Caco-2 (cell line): ENCODE results near the gene B3GNT9. TPM values are rescaled to one million over a fixed set of nuclear protein-coding genes. Genes with fewer than 3 reads are reported as not detected.

Experiments
- BruUV-seq: library from RNA; stranded (reverse); fragments of 400-500 nt; replicated peaks from 2 replicates; lab custom pipeline; 2021; lab: Mats Ljungman, UMichigan
- CTCF ChIA-PET: fragments of 300-600 bp; sonication (Branson Sonifier 250); formaldehyde crosslinking; loops from one replicate; lab custom pipeline; 2022; ENCODE audit warnings: antibody characterized with exemption; lab: Charles Lee
- POLR2A ChIA-PET: fragments of 300-600 bp; sonication (Branson Sonifier 250); formaldehyde crosslinking; loops from one replicate; lab custom pipeline; 2022; ENCODE audit warnings: antibody characterized with exemption; lab: Charles Lee
- DNase-seq, 2 experiments: peaks; one replicate each; pipeline versions ENCODE4 v3.0.0 to v3.0.0-alpha.2; 2020 to 2022
- H3K27me3 ChIP-seq: replicated peaks from 2 replicates; pipeline ENCODE4 v1.6.0; 2011; ENCODE audit warnings: low read length; ENCODE audit not compliant: control insufficient read depth, insufficient read depth
- H3K36me3 ChIP-seq: 2 replicates; pipeline ENCODE4 v1.5.1; 2011; ENCODE audit warnings: low read length; ENCODE audit not compliant: control insufficient read depth, insufficient read depth
- H3K4me1 ChIP-seq: fragments of 250-450 bp; sonication (Bioruptor Pico); 2 replicates; pipeline ENCODE4 v1.5.1; 2020; ENCODE audit warnings: mild to moderate bottlenecking
- H3K4me3 ChIP-seq: 2 replicates; pipeline ENCODE4 v1.5.1; 2011; ENCODE audit warnings: low read depth, mild to moderate bottlenecking, control low read depth, low read length
- H3K9me3 ChIP-seq: fragments of 250-450 bp; sonication (Bioruptor Pico); 2 replicates; pipeline ENCODE4 v1.5.1; 2020; ENCODE audit warnings: mild to moderate bottlenecking, moderate library complexity
- H3K27ac Mint-ChIP-seq: one replicate; pipeline ENCODE4 v1.8.0; 2022; ENCODE audit warnings: mixed read lengths; ENCODE audit not compliant: unreplicated experiment
- H3K27me3 Mint-ChIP-seq: one replicate; pipeline ENCODE4 v1.8.0; 2022; ENCODE audit warnings: mixed read lengths; ENCODE audit not compliant: insufficient read depth, unreplicated experiment
- H3K36me3 Mint-ChIP-seq: one replicate; pipeline ENCODE4 v1.8.0; 2022; ENCODE audit warnings: mild to moderate bottlenecking, mixed read lengths; ENCODE audit not compliant: insufficient read depth, unreplicated experiment
- H3K4me1 Mint-ChIP-seq: one replicate; pipeline ENCODE4 v1.8.0; 2022; ENCODE audit warnings: low read depth, mixed read lengths; ENCODE audit not compliant: unreplicated experiment
- H3K4me3 Mint-ChIP-seq: one replicate; pipeline ENCODE4 v1.8.0; 2022; ENCODE audit warnings: mild to moderate bottlenecking, moderate library complexity, mixed read lengths; ENCODE audit not compliant: unreplicated experiment
- H3K9me3 Mint-ChIP-seq: one replicate; pipeline ENCODE4 v1.8.0; 2022; ENCODE audit warnings: mixed read lengths; ENCODE audit not compliant: unreplicated experiment
- CTCF ChIP-seq, 2 experiments: fragments of 200-600 bp in 1 of 2; IDR thresholded peaks; 1 replicate in 1 of 2; 2 replicates in 1 of 2; pipeline versions ENCODE4 v1.5.1 to v1.8.0; 2011 to 2022; ENCODE audit warnings: antibody characterized with exemption in 1 of 2, control low read depth in 1 of 2, inconsistent platforms in 1 of 2, low read depth in 1 of 2, low read length in 1 of 2, mild to moderate bottlenecking in 1 of 2, moderate library complexity in 1 of 2; ENCODE audit not compliant: insufficient read depth in 1 of 2, severe bottlenecking in 1 of 2, unreplicated experiment in 1 of 2
- intact Hi-C: fragments of 100-400 bp; cut with micrococcal nuclease; formaldehyde crosslinking; loops from one replicate; pipeline ENCODE4 v1.10.0; 2022; ENCODE audit not compliant: unreplicated experiment
- total RNA-seq: library from RNA; stranded (reverse); gene quantifications from 2 replicates; pipeline ENCODE4 v1.2.3, GENCODE V29; 2022

B3GNT9 gene
- total RNA-seq, 1 experiment from 2014 or later = 11.6 TPM

- Mint-ChIP-seq H3K27me3 (peaks cover 3% of the 10 kb centered on the region), H3K4me1 (peaks cover 7% of the 10 kb centered on the region), H3K36me3 (peaks cover 8% of the 10 kb centered on the region), H3K27ac (peak overlapping the region; percentile 10), H3K4me3 (no peak overlapping the region), H3K9me3 (no peaks in the 10 kb centered on the region)
- H3K9me3 ChIP-seq = no peaks in the 10 kb centered on the region
- H3K4me3 ChIP-seq = peak overlapping the region; percentile 90
- H3K4me1 ChIP-seq = peaks cover 40% of the 10 kb centered on the region
- no peaks in the 10 kb centered on the region for H3K27me3 ChIP-seq
- intact Hi-C loops = loop anchor here (1.0 to 2.0 kb wide), 6 partner anchors 14 to 238 kb away; partner anchors contain the start of gene ELMO3
- TF ChIP-seq CTCF (IDR thresholded peaks at IDR 0.05; ENCODE audit: insufficient read depth in 1 of 2, low read depth in 1 of 2, low read length in 1 of 2, severe bottlenecking in 1 of 2, unreplicated experiment in 1 of 2) = peak; percentile 91 to 96
- no peaks in the 10 kb centered on the region for H3K36me3 ChIP-seq
- ChIA-PET POLR2A (interaction anchor here (0.6 to 3.1 kb wide), 3 partner anchors 13 to 151 kb away, joined by 3 to 10 read pairs (median 5); partner anchors contain the start of gene NOL3), CTCF (interaction anchor here (0.5 to 3.2 kb wide), 20 partner anchors 9 to 231 kb away, joined by 3 to 39 read pairs (median 5); partner anchors contain the start of genes B3GNT9, ELMO3, FBXL8 and FHOD1)
- BruUV-seq = no TSS peak
- DNase-seq = peak; percentile 95 to 97
These were observed 34.3 kb upstream of the B3GNT9 start for GRCh38 chr16:67184995-67185650.

GRCh38 chr16:67184453-67184994 is 33.7 kb upstream of the B3GNT9 start:
- TF ChIP-seq CTCF (IDR thresholded peaks at IDR 0.05; ENCODE audit: insufficient read depth in 1 of 2, low read depth in 1 of 2, low read length in 1 of 2, severe bottlenecking in 1 of 2, unreplicated experiment in 1 of 2) = no peak
- Histone ChIP-seq H3K9me3 (no peaks in the 10 kb centered on the region), H3K36me3 (no peaks in the 10 kb centered on the region), H3K4me3 (peak overlapping the region; percentile 90), H3K27me3 (no peaks in the 10 kb centered on the region), H3K4me1 (peaks cover 40% of the 10 kb centered on the region)
- BruUV-seq = no TSS peak
- DNase-seq = peak in 1 of 2 experiments; percentile 62
- ChIA-PET POLR2A (interaction anchor here (0.6 to 3.1 kb wide), 3 partner anchors 14 to 150 kb away, joined by 3 to 10 read pairs (median 5); partner anchors contain the start of gene NOL3), CTCF (interaction anchor here (0.5 to 3.2 kb wide), 15 partner anchors 9 to 230 kb away, joined by 3 to 39 read pairs (median 6); partner anchors contain the start of genes B3GNT9, ELMO3, FBXL8 and FHOD1)
- H3K4me1 Mint-ChIP-seq = peaks cover 7% of the 10 kb centered on the region
- H3K27ac Mint-ChIP-seq = no peak overlapping the region
- H3K27me3 Mint-ChIP-seq = peaks cover 3% of the 10 kb centered on the region
- intact Hi-C loops = loop anchor here (2.0 kb wide), 2 partner anchors 72 to 238 kb away; no protein-coding TSS in a partner anchor
- H3K9me3 Mint-ChIP-seq = no peaks in the 10 kb centered on the region
- H3K36me3 Mint-ChIP-seq = peaks cover 8% of the 10 kb centered on the region
- H3K4me3 Mint-ChIP-seq = no peak overlapping the region
